Neural progenitor cell (in vitro differentiated cells): Measurements from ENCODE around the gene SLC23A2. TPM values are rescaled to one million over a fixed set of nuclear protein-coding genes. Genes with fewer than 3 reads are reported as not detected.

Experiments
- DNase-seq: peaks from one replicate; pipeline ENCODE4 v3.0.0-alpha.2; 2016; ENCODE audit warnings: low spot score
- H2AFZ ChIP-seq: fragments of 200-600 bp; sonication (generic); replicated peaks from 2 replicates; pipeline ENCODE4 v1.6.1; 2016; ENCODE audit warnings: antibody characterized with exemption
- H3F3A ChIP-seq: fragments of 200-600 bp; sonication (generic); 2 replicates; pipeline ENCODE4 v1.6.1; 2016; ENCODE audit warnings: antibody characterized with exemption, low read depth
- H3K27ac ChIP-seq: fragments of 200-600 bp; sonication (generic); 2 replicates; pipeline ENCODE4 v1.5.1; 2016; ENCODE audit warnings: mild to moderate bottlenecking
- H3K27me3 ChIP-seq: fragments of 200-600 bp; sonication (generic); 2 replicates; pipeline ENCODE4 v1.6.1; 2016; ENCODE audit warnings: mild to moderate bottlenecking, moderate library complexity
- H3K36me3 ChIP-seq: fragments of 200-600 bp; sonication (generic); 2 replicates; pipeline ENCODE4 v1.5.1; 2016
- H3K4me1 ChIP-seq: fragments of 200-600 bp; sonication (generic); 2 replicates; pipeline ENCODE4 v1.6.1; 2016; ENCODE audit warnings: mixed run types
- H3K4me2 ChIP-seq: fragments of 200-600 bp; sonication (generic); 2 replicates; pipeline ENCODE4 v1.6.1; 2016
- H3K4me3 ChIP-seq: fragments of 200-600 bp; sonication (generic); 2 replicates; pipeline ENCODE4 v1.5.1; 2016
- H3K79me2 ChIP-seq: fragments of 200-600 bp; sonication (generic); 2 replicates; pipeline ENCODE4 v1.6.1; 2016; ENCODE audit warnings: low read depth
- H3K9ac ChIP-seq: fragments of 200-600 bp; sonication (generic); 2 replicates; pipeline ENCODE4 v1.6.1; 2016
- H3K9me3 ChIP-seq: fragments of 200-600 bp; sonication (generic); 2 replicates; pipeline ENCODE4 v1.5.1; 2016; ENCODE audit warnings: low read depth
- H4K20me1 ChIP-seq: fragments of 200-600 bp; sonication (generic); 2 replicates; pipeline ENCODE4 v1.6.1; 2016; ENCODE audit warnings: low read depth
- H3K27ac Mint-ChIP-seq: 3 replicates; pipeline ENCODE4 v1.8.0; 2021; ENCODE audit warnings: mixed read lengths
- H3K27me3 Mint-ChIP-seq: 2 replicates; pipeline ENCODE4 v1.8.0; 2022; ENCODE audit warnings: low read depth, mild to moderate bottlenecking, inconsistent platforms, moderate library complexity, mixed read lengths; ENCODE audit not compliant: insufficient read depth
- H3K36me3 Mint-ChIP-seq: 3 replicates; pipeline ENCODE4 v1.8.0; 2021; ENCODE audit warnings: mixed read lengths
- H3K4me1 Mint-ChIP-seq: 3 replicates; pipeline ENCODE4 v1.8.0; 2021; ENCODE audit warnings: mixed read lengths
- H3K4me3 Mint-ChIP-seq: 3 replicates; pipeline ENCODE4 v1.8.0; 2021; ENCODE audit warnings: mild to moderate bottlenecking, moderate library complexity, mixed read lengths
- H3K9me3 Mint-ChIP-seq: 3 replicates; pipeline ENCODE4 v1.8.0; 2020; ENCODE audit warnings: mixed read lengths
- CTCF ChIP-seq: fragments of 200-600 bp; sonication (generic); IDR thresholded peaks from 2 replicates; pipeline ENCODE4 v1.5.1; 2017; ENCODE audit warnings: antibody characterized with exemption, mild to moderate bottlenecking
- EZH2 ChIP-seq: fragments of 200-600 bp; sonication (generic); IDR thresholded peaks from 2 replicates; pipeline ENCODE4 v1.6.1; 2017; ENCODE audit warnings: antibody characterized with exemption, mild to moderate bottlenecking, moderate library complexity
- EZH2phosphoT487 ChIP-seq: fragments of 200-600 bp; sonication (generic); IDR thresholded peaks from 2 replicates; pipeline ENCODE4 v1.6.1; 2017; ENCODE audit warnings: antibody characterized with exemption
- total RNA-seq: library from RNA; depleted of rRNA; stranded (reverse); fragments of >200 nt; gene quantifications from 2 replicates; pipeline ENCODE4 v1.2.3, GENCODE V29; 2015; ENCODE audit warnings: low replicate concordance

SLC23A2 gene
- total RNA-seq, 1 donor from 2014 or later = 13.0 TPM

- DNase-seq = no peak
- Histone ChIP-seq H2AFZ (no peak overlapping the region), H3K36me3 (no peaks in the 10 kb centered on the region), H3F3A (no peaks in the 10 kb centered on the region), H4K20me1 (no peaks in the 10 kb centered on the region), H3K4me3 (no peak overlapping the region), H3K4me2 (no peak overlapping the region), H3K27ac (no peak overlapping the region), H3K27me3 (no peaks in the 10 kb centered on the region), H3K9ac (no peak overlapping the region), H3K79me2 (no peaks in the 10 kb centered on the region), H3K9me3 (no peaks in the 10 kb centered on the region), H3K4me1 (no peaks in the 10 kb centered on the region)
- H3K4me1 Mint-ChIP-seq = no peaks in the 10 kb centered on the region
- H3K27me3 Mint-ChIP-seq = no peaks in the 10 kb centered on the region
- H3K36me3 Mint-ChIP-seq = peaks cover 13% of the 10 kb centered on the region
- H3K9me3 Mint-ChIP-seq = peaks cover 3% of the 10 kb centered on the region
- H3K27ac Mint-ChIP-seq = no peak overlapping the region
- H3K4me3 Mint-ChIP-seq = no peak overlapping the region
- TF ChIP-seq CTCF = no peak
- no peak for TF ChIP-seq EZH2
- TF ChIP-seq EZH2phosphoT487 = no peak
Observed at GRCh38 chr20:4905195-4905594, 96.1 kb downstream of the SLC23A2 start.

GRCh38 chr20:4904127-4904860 is 97.0 kb downstream of the SLC23A2 start:
- DNase-seq = no peak
- Histone ChIP-seq H3K9me3 (no peaks in the 10 kb centered on the region), H3K27me3 (no peaks in the 10 kb centered on the region), H3K9ac (no peak overlapping the region), H4K20me1 (no peaks in the 10 kb centered on the region), H3F3A (no peaks in the 10 kb centered on the region), H3K4me2 (no peak overlapping the region), H3K27ac (no peak overlapping the region), H3K4me3 (no peak overlapping the region), H3K79me2 (no peaks in the 10 kb centered on the region), H3K4me1 (no peaks in the 10 kb centered on the region), H2AFZ (no peak overlapping the region), H3K36me3 (no peaks in the 10 kb centered on the region)
- H3K36me3 Mint-ChIP-seq = peaks cover 17% of the 10 kb centered on the region
- TF ChIP-seq EZH2 (no peak), EZH2phosphoT487 (no peak), CTCF (no peak)
- H3K4me3 Mint-ChIP-seq = no peak overlapping the region
- H3K9me3 Mint-ChIP-seq = peaks cover 3% of the 10 kb centered on the region
- H3K27me3 Mint-ChIP-seq = peaks cover 3% of the 10 kb centered on the region
- no peaks in the 10 kb centered on the region for H3K4me1 Mint-ChIP-seq
- no peak overlapping the region for H3K27ac Mint-ChIP-seq

GRCh38 chr20:4902788-4903187 is 98.5 kb downstream of the SLC23A2 start:
- Histone ChIP-seq H2AFZ (no peak overlapping the region), H3K36me3 (no peaks in the 10 kb centered on the region), H4K20me1 (no peaks in the 10 kb centered on the region), H3K9ac (no peak overlapping the region), H3K27ac (no peak overlapping the region), H3K79me2 (no peaks in the 10 kb centered on the region), H3K4me3 (no peak overlapping the region), H3K4me2 (no peak overlapping the region), H3F3A (no peaks in the 10 kb centered on the region), H3K4me1 (no peaks in the 10 kb centered on the region), H3K9me3 (no peaks in the 10 kb centered on the region), H3K27me3 (no peaks in the 10 kb centered on the region)
- DNase-seq = no peak
- TF ChIP-seq EZH2 (no peak), CTCF (no peak), EZH2phosphoT487 (no peak)
- H3K36me3 Mint-ChIP-seq = peaks cover 19% of the 10 kb centered on the region
- H3K27me3 Mint-ChIP-seq = peaks cover 3% of the 10 kb centered on the region
- peaks cover 5% of the 10 kb centered on the region for H3K4me1 Mint-ChIP-seq
- no peak overlapping the region for H3K27ac Mint-ChIP-seq
- no peak overlapping the region for H3K4me3 Mint-ChIP-seq
- peaks cover 3% of the 10 kb centered on the region for H3K9me3 Mint-ChIP-seq
